SJSA1 (cell line): ENCODE results near the gene ELF3. TPM values are rescaled to one million over a fixed set of nuclear protein-coding genes. Genes with fewer than 3 reads are reported as not detected.

Source experiments
- DNase-seq, 2 experiments: peaks; one replicate each; pipeline ENCODE4 v3.0.0-alpha.2; 2015 to 2020; ENCODE audit warnings: low spot score in 2 of 2, low read depth in 1 of 2
- H3K27ac ChIP-seq: fragments of 250-450 bp; sonication (Bioruptor Pico); 2 replicates; pipeline ENCODE4 v1.5.1; 2020; ENCODE audit warnings: mild to moderate bottlenecking, moderate library complexity
- H3K27me3 ChIP-seq: fragments of 250-450 bp; sonication (Bioruptor Pico); replicated peaks from 2 replicates; pipeline ENCODE4 v1.5.1; 2020; ENCODE audit warnings: mild to moderate bottlenecking, moderate library complexity
- H3K36me3 ChIP-seq: fragments of 250-450 bp; sonication (Bioruptor Pico); 2 replicates; pipeline ENCODE4 v1.5.1; 2020; ENCODE audit warnings: mild to moderate bottlenecking
- H3K4me1 ChIP-seq: fragments of 250-450 bp; sonication (Bioruptor Pico); replicated peaks from 2 replicates; pipeline ENCODE4 v1.6.1; 2021; ENCODE audit warnings: mild to moderate bottlenecking
- H3K4me3 ChIP-seq: fragments of 250-450 bp; sonication (Bioruptor Pico); 2 replicates; pipeline ENCODE4 v1.5.1; 2020; ENCODE audit warnings: mild to moderate bottlenecking
- H3K9me3 ChIP-seq: fragments of 250-450 bp; sonication (Bioruptor Pico); replicated peaks from 2 replicates; pipeline ENCODE4 v1.5.1; 2020; ENCODE audit warnings: mild to moderate bottlenecking
- total RNA-seq: library from RNA; depleted of rRNA; stranded (reverse); fragments of >200 nt; shearing (Covaris generic); gene quantifications from 2 replicates; pipeline ENCODE4 v1.2.3, GENCODE V29; 2014

Gene ELF3
- total RNA-seq, 1 experiment from 2014 or later = 0.05 TPM

- H3K27me3 ChIP-seq = no peaks in the 10 kb centered on the region
- no peak overlapping the region for H3K27ac ChIP-seq
- no peaks in the 10 kb centered on the region for H3K9me3 ChIP-seq
- peaks cover 60% of the 10 kb centered on the region for H3K36me3 ChIP-seq
- H3K4me3 ChIP-seq = no peak overlapping the region
- no peak for DNase-seq
- H3K4me1 ChIP-seq = no peaks in the 10 kb centered on the region
These were observed 20.8 kb upstream of the ELF3 start for GRCh38 chr1:201989354-201990128.

GRCh38 chr1:201990427-201990826 lies 20.0 kb upstream of the ELF3 start:
- no peaks in the 10 kb centered on the region for H3K4me1 ChIP-seq
- no peak overlapping the region for H3K4me3 ChIP-seq
- no peaks in the 10 kb centered on the region for H3K27me3 ChIP-seq
- DNase-seq = no peak
- no peaks in the 10 kb centered on the region for H3K9me3 ChIP-seq
- H3K27ac ChIP-seq = no peak overlapping the region
- peaks cover 63% of the 10 kb centered on the region for H3K36me3 ChIP-seq

- Histone ChIP-seq H3K27ac (no peak overlapping the region), H3K4me1 (no peaks in the 10 kb centered on the region), H3K27me3 (no peaks in the 10 kb centered on the region), H3K4me3 (no peak overlapping the region), H3K36me3 (peaks cover 72% of the 10 kb centered on the region), H3K9me3 (no peaks in the 10 kb centered on the region)
- DNase-seq = no peak
These were observed 10.7 kb upstream of the ELF3 start for GRCh38 chr1:201999625-202000238.

- H3K9me3 ChIP-seq = no peaks in the 10 kb centered on the region
- peaks cover 72% of the 10 kb centered on the region for H3K36me3 ChIP-seq
- peaks cover 6% of the 10 kb centered on the region; the same call in 1 of the 2 replicates for H3K4me1 ChIP-seq
- no peak for DNase-seq
- H3K27ac ChIP-seq = no peak overlapping the region
- H3K4me3 ChIP-seq = no peak overlapping the region
- H3K27me3 ChIP-seq = no peaks in the 10 kb centered on the region
These were observed 7.9 kb upstream of the ELF3 start for GRCh38 chr1:202002507-202002906.

GRCh38 chr1:202004711-202005110 lies 5.7 kb upstream of the ELF3 start:
- H3K36me3 ChIP-seq = peaks cover 68% of the 10 kb centered on the region
- DNase-seq = no peak
- H3K27me3 ChIP-seq = no peaks in the 10 kb centered on the region
- no peaks in the 10 kb centered on the region for H3K9me3 ChIP-seq
- H3K4me3 ChIP-seq = no peak overlapping the region
- H3K27ac ChIP-seq = no peak overlapping the region
- H3K4me1 ChIP-seq = peaks cover 14% of the 10 kb centered on the region

GRCh38 chr1:202005958-202006357 lies 4.4 kb upstream of the ELF3 start:
- Histone ChIP-seq H3K27me3 (no peaks in the 10 kb centered on the region), H3K4me1 (peaks cover 22% of the 10 kb centered on the region), H3K9me3 (no peaks in the 10 kb centered on the region), H3K36me3 (peaks cover 58% of the 10 kb centered on the region), H3K27ac (no peak overlapping the region), H3K4me3 (no peak overlapping the region)
- peak in 1 of 2 experiments; percentile 50 for DNase-seq

GRCh38 chr1:202007304-202007703 lies 3.1 kb upstream of the ELF3 start:
- Histone ChIP-seq H3K27me3 (no peaks in the 10 kb centered on the region), H3K4me1 (peaks cover 22% of the 10 kb centered on the region), H3K4me3 (no peak overlapping the region), H3K27ac (no peak overlapping the region), H3K36me3 (peaks cover 46% of the 10 kb centered on the region), H3K9me3 (no peaks in the 10 kb centered on the region)
- DNase-seq = no peak

- peaks cover 22% of the 10 kb centered on the region for H3K4me1 ChIP-seq
- no peak for DNase-seq
- H3K36me3 ChIP-seq = peaks cover 40% of the 10 kb centered on the region
These were observed 2.4 kb upstream of the ELF3 start for GRCh38 chr1:202007805-202008489.

GRCh38 chr1:202009326-202010179 lies 834 bp upstream of the ELF3 start:
- Histone ChIP-seq H3K27me3 (no peaks in the 10 kb centered on the region), H3K36me3 (peaks cover 24% of the 10 kb centered on the region), H3K4me3 (no peak overlapping the region), H3K27ac (no peak overlapping the region), H3K9me3 (no peaks in the 10 kb centered on the region), H3K4me1 (peaks cover 22% of the 10 kb centered on the region)
- DNase-seq = peak; percentile 82 to 83

More at GRCh38 chr1:202007805-202008489, 2.4 kb upstream of the ELF3 start:
- no peaks in the 10 kb centered on the region for H3K27me3 ChIP-seq
- no peak overlapping the region for H3K4me3 ChIP-seq
- no peak overlapping the region for H3K27ac ChIP-seq
- H3K9me3 ChIP-seq = no peaks in the 10 kb centered on the region

- no peaks in the 10 kb centered on the region; the same call in 1 of the 2 replicates for H3K36me3 ChIP-seq
- H3K9me3 ChIP-seq = no peaks in the 10 kb centered on the region
- DNase-seq = no peak
- H3K4me3 ChIP-seq = no peak overlapping the region
- no peaks in the 10 kb centered on the region for H3K27me3 ChIP-seq
- no peak overlapping the region for H3K27ac ChIP-seq
- peaks cover 16% of the 10 kb centered on the region for H3K4me1 ChIP-seq
These were observed 1.6 kb downstream of the ELF3 start for GRCh38 chr1:202011994-202012393.

- H3K36me3 ChIP-seq = no peaks in the 10 kb centered on the region
- H3K4me3 ChIP-seq = no peak overlapping the region
- no peak overlapping the region for H3K27ac ChIP-seq
- no peak for DNase-seq
- no peaks in the 10 kb centered on the region for H3K9me3 ChIP-seq
- peaks cover 15% of the 10 kb centered on the region for H3K4me1 ChIP-seq
- no peaks in the 10 kb centered on the region for H3K27me3 ChIP-seq
These were observed 2.4 kb downstream of the ELF3 start for GRCh38 chr1:202012544-202013478.

GRCh38 chr1:202013603-202014002 lies 3.2 kb downstream of the ELF3 start:
- no peak for DNase-seq
- Histone ChIP-seq H3K9me3 (no peaks in the 10 kb centered on the region), H3K27ac (no peak overlapping the region), H3K4me1 (peaks cover 19% of the 10 kb centered on the region), H3K36me3 (no peaks in the 10 kb centered on the region), H3K4me3 (no peak overlapping the region), H3K27me3 (no peaks in the 10 kb centered on the region)
